HG02678 (cell line): ENCODE results near the gene SASH1.
"Not testable (repeated sequence)": the region's sequence is repeated elsewhere in the genome, so short reads cannot be mapped to it uniquely, and the experiment has no call there.

Experiments used
- ATAC-seq: cut with Tn5 transposase; IDR thresholded peaks from one replicate; pipeline ENCODE4 v1.9.1; 2021; ENCODE audit warnings: mild to moderate bottlenecking, moderate library complexity; ENCODE audit not compliant: unreplicated experiment

The SASH1 gene

GRCh38 chr6:148572676-148573335 lies 230.2 kb downstream of the SASH1 start:
- no peak for ATAC-seq

DNA sequence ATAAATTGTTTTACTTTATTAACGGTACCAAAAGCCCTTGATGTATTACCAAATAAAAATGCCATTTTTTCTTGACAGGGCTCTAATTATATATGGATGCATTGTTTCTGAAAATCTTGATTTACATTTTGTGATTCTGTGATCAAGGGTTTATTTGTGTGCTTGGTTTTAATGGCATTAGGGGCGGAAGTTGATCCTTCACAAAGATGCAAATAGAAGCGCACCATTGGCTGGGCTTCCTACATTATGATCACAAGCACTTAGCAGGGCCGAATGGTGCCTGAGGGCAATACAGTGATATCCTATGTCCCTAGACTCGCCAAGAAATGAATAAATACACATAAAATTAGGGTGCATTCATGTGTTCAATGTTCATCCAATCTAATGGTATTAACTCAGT lies 231.3 kb downstream of the SASH1 start:
- no peak for ATAC-seq

DNA sequence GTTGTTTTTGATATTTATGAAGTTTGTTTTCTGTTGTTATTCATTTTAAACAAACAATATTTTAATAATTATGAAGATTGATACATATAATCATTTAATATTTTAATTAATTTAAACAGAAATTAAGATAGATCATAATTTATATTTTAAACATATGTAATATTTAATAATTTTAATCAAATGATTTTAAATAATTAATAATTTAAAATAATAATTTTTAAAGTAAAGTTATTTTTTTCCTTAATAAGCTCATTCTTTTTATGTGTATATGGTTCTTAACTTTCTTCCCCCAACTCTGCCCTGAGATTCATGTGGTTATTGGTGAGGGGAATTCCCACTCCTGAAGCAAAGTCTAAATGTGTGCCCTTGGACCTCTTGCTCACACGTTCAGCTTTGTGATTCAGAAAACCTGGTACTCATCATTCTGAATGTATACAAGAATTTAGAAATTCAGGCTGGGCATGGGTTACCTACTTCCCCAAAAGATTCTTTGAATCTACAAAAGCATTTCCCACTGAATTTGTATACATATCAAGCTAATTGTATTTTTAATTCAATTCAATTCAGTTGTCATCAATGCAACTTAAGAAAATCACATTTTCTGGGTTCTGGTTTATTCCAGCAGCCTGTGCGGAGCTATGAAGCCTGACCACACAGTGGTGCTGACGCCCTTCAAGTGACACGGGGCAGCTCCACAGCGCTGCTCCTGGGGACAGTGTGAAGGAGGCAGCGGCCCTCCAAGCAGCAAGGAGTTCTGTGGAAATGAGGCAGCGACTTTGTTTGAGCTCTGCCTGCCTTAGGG lies 235.2 kb downstream of the SASH1 start:
- peak; percentile 98 for ATAC-seq

- peak; percentile 25 for ATAC-seq
Observed at GRCh38 chr6:148578489-148578814, 235.8 kb downstream of the SASH1 start.

- no peak for ATAC-seq
Observed at GRCh38 chr6:148578837-148579565, 236.4 kb downstream of the SASH1 start.

DNA sequence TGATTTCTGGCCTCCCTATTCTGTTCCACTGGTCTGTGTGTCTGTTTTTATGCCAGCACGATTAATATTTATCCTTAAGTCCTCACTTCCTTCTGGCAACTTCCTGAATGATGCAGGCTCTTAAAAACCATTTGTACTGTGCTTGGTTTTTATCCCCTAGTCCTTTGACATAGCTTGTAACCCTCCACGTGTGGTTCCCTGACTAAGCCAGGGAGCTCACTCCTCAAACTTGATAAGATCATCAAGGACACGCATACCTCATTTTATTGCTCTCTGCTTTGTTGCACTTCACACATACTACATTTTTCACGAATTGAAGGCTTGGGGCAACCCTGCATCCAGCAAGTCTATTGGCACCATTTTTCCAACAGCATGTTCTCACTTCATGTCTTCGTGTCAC lies 237.8 kb downstream of the SASH1 start:
- ATAC-seq: no peak

DNA sequence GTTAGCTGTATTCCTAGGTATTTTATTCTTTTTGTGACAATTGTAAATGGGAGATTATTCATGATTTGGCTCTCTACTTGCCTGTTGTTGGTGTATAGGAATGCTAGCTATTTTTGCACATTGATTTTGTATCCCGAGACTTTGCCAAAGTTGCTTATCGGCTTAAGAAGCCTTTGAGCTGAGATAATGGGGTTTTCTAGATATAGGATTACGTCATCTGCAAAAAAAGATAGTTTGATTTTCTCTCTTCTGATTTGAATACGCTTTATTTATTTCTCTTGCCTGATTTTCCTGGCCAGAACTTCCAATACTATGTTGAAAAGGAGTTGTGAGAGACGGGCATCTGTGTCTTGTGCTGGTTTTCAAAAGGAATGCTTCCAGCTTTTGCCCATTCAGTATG lies 241.0 kb downstream of the SASH1 start:
- ATAC-seq: no peak

- ATAC-seq: not testable (repeated sequence)
Observed at GRCh38 chr6:148585641-148586040, 243.0 kb downstream of the SASH1 start.

GRCh38 chr6:148590883-148591282 lies 248.2 kb downstream of the SASH1 start:
- no peak for ATAC-seq

GRCh38 chr6:148591656-148592055 lies 249.0 kb downstream of the SASH1 start:
- no peak for ATAC-seq

GRCh38 chr6:148593130-148593812 lies 250.6 kb downstream of the SASH1 start:
- ATAC-seq: no peak

- ATAC-seq: no peak
Observed at GRCh38 chr6:148593813-148594170, 251.2 kb downstream of the SASH1 start.

DNA sequence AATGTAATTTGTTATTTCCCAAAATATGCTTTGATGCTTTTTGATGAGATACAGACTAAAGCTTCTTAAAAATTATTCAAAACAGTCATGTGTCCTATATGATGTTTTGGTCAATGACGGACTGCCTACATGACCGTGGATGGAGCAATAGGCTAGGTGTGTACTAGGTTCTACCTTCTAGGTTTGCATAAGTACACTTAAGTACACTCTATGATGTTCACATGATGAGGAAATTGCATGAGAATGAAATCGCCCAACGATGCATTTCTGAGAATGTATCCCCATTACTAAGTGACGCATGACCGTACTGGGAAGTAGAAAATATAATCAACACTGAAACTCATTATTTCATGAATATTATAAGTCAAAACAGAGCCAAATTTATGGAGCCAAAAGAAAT lies 252.9 kb downstream of the SASH1 start:
- no peak for ATAC-seq

- ATAC-seq: no peak
Observed at GRCh38 chr6:148596891-148597455, 254.3 kb downstream of the SASH1 start.

DNA sequence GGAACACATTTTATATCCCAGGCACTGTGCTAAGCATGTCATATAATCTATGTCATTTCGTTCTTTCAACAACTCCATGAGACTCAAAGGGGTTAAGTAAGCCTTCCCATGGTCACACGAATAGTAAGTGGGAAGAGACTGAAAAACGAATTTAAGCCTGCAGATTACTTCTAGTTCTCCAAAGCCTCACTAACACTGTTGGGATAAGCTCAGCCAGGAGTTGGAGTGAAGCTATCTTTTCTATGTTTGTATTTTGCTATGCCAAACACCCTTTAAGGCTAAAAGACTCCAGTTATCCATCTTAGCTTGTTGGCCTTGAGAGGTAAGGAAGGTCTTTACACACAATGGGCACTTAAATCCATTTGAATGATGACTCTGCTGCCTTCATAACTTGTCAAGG lies 256.1 kb downstream of the SASH1 start:
- no peak for ATAC-seq

- no peak for ATAC-seq
Observed at GRCh38 chr6:148599967-148600426, 257.4 kb downstream of the SASH1 start.
